H1 (cell line): ENCODE results near the gene ARRDC1. TPM values are rescaled to one million over a fixed set of nuclear protein-coding genes. Genes with fewer than 3 reads are reported as not detected.

Source experiments
- BCL11A ChIP-seq, 2 experiments: IDR thresholded peaks; one replicate each; pipeline ENCODE4 v1.6.1; 2011; ENCODE audit warnings: low read depth in 2 of 2, low read length in 2 of 2, mild to moderate bottlenecking in 2 of 2
- SAP30 ChIP-seq: fragments of 300-600 bp; sonication (generic); IDR thresholded peaks from 2 replicates; pipeline ENCODE4 v1.7.1; 2012; ENCODE audit warnings: low read length, moderate library complexity, mild to moderate bottlenecking, inconsistent platforms; ENCODE audit not compliant: insufficient read depth, insufficient replicate concordance
- SP2 ChIP-seq: IDR thresholded peaks from 2 replicates; pipeline ENCODE4 v1.6.1; 2012; ENCODE audit warnings: mild to moderate bottlenecking, low read length, inconsistent platforms
- polyA plus RNA-seq, 7 experiments: library from polyadenylated mRNA; depleted of rRNA in 3 of 7; stranded (reverse) in 5 of 7; unstranded in 2 of 7; fragments of >200 nt in 5 of 7; fragments of 200-250 nt in 2 of 7; gene quantifications; 1 replicate in 5 of 7; 2 replicates in 1 of 7; 4 replicates in 1 of 7; pipeline versions ENCODE4 v1.2.1 to v1.2.3, GENCODE V29; 2011 to 2013; ENCODE audit warnings: missing spikeins in 2 of 7, mixed read lengths in 2 of 7
- total RNA-seq: library from RNA; stranded (reverse); fragmentation: NEBNext Ultra II Directional; extraction: Animal tissue kit (Norgen Biotek cat#: 25700); gene quantifications from 2 replicates; pipeline ENCODE4 v1.2.1, GENCODE V29; 2021

ARRDC1 gene
- total and polyA plus RNA-seq, 2 of the 8 experiments (the other 6 are each of a cell fraction or from before 2014, with no cell fraction given): 22.0 to 58.4 TPM

DNA sequence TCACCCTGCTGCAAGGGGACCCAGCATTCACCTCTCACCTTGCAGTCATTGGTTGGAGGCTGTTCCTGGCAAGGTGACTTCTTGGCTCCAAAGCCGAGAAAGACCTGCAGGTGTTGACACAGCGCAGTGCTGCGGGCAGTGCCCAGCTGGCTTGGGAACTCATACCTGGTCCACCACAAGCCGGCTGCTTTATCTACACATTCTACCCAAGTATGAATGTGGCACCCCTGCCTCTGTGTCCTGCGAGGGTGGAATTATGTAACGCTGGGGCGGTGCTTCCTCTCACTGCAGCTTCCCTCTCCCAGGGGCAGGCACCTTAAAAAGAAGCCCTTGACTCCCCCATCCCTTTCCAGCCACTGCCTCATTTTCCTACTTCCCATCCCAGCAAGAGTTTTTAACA lies 12.7 kb upstream of the ARRDC1 start (continued):
- TF ChIP-seq BCL11A (IDR thresholded peaks at IDR 0.05; ENCODE audit: low read depth in 2 of 2, low read length in 2 of 2) (no peak), SAP30 (no peak), SP2 (no peak)
